Neuronal stem cell (in vitro differentiated cells): Measurements from ENCODE around the gene DENND5A.

ENCODE experiments used
- DNase-seq: peaks from one replicate; pipeline ENCODE4 v3.0.0-alpha.2; 2013; ENCODE audit warnings: low spot score
- H2AFZ ChIP-seq: one replicate; pipeline ENCODE4 v1.6.1; 2013; ENCODE audit warnings: mild to moderate bottlenecking, low read length, inconsistent platforms
- H2AK5ac ChIP-seq: 2 replicates; pipeline ENCODE4 v1.6.1; 2013; ENCODE audit warnings: low read depth, mild to moderate bottlenecking, inconsistent platforms, low read length, moderate library complexity, mixed read lengths
- H2BK120ac ChIP-seq: 2 replicates; pipeline ENCODE4 v1.6.1; 2013; ENCODE audit warnings: low read depth, mild to moderate bottlenecking, inconsistent platforms, low read length, moderate library complexity, mixed read lengths
- H2BK12ac ChIP-seq: one replicate; pipeline ENCODE4 v1.6.1; 2013; ENCODE audit warnings: low read length, inconsistent platforms
- H2BK15ac ChIP-seq: 2 replicates; pipeline ENCODE4 v1.6.1; 2013; ENCODE audit warnings: mild to moderate bottlenecking, low read length, inconsistent platforms, mixed read lengths
- H2BK5ac ChIP-seq: one replicate; pipeline ENCODE4 v1.6.1; 2013; ENCODE audit warnings: inconsistent platforms, mild to moderate bottlenecking, low read length, moderate library complexity
- H3K14ac ChIP-seq: one replicate; pipeline ENCODE4 v1.6.1; 2013; ENCODE audit warnings: low read length, inconsistent platforms
- H3K18ac ChIP-seq: 2 replicates; pipeline ENCODE4 v1.6.1; 2013; ENCODE audit warnings: low read length, inconsistent platforms
- H3K23ac ChIP-seq: 2 replicates; pipeline ENCODE4 v1.6.1; 2013; ENCODE audit warnings: low read depth, mild to moderate bottlenecking, mixed read lengths, low read length, inconsistent platforms; ENCODE audit not compliant: poor library complexity
- H3K27ac ChIP-seq: replicated peaks from 3 replicates; pipeline ENCODE4 v1.5.1; 2013; ENCODE audit warnings: low read length, inconsistent platforms
- H3K27me3 ChIP-seq, 3 experiments: 2 replicates each; pipeline ENCODE4 v1.6.1; 2013; ENCODE audit warnings: low read length in 3 of 3, mild to moderate bottlenecking in 2 of 3, inconsistent platforms in 1 of 3, low read depth in 1 of 3, mixed read lengths in 1 of 3, moderate library complexity in 1 of 3; ENCODE audit not compliant: control insufficient read depth in 3 of 3, insufficient read depth in 3 of 3
- H3K36me3 ChIP-seq, 2 donors: replicated peaks in 1 of 2; 2 replicates each; pipeline ENCODE4 v1.6.1; 2013; ENCODE audit warnings: low read length in 2 of 2; ENCODE audit not compliant: control insufficient read depth in 2 of 2, insufficient read depth in 2 of 2
- H3K4ac ChIP-seq: 2 replicates; pipeline ENCODE4 v1.6.1; 2013; ENCODE audit warnings: inconsistent platforms, mild to moderate bottlenecking, low read length, moderate library complexity
- H3K4me1 ChIP-seq, 2 donors: 1 replicate in 1 of 2; 2 replicates in 1 of 2; pipeline ENCODE4 v1.6.1; 2013; ENCODE audit warnings: low read length in 2 of 2, low read depth in 1 of 2; ENCODE audit not compliant: control insufficient read depth in 2 of 2, insufficient read depth in 1 of 2
- H3K4me2 ChIP-seq: one replicate; pipeline ENCODE4 v1.6.1; 2013; ENCODE audit warnings: mild to moderate bottlenecking, low read length, inconsistent platforms; ENCODE audit not compliant: insufficient read depth, poor library complexity, severe bottlenecking
- H3K4me3 ChIP-seq, 2 donors: 2 replicates each; pipeline ENCODE4 v1.5.1; 2013; ENCODE audit warnings: low read length in 2 of 2, mild to moderate bottlenecking in 2 of 2, inconsistent platforms in 1 of 2, moderate library complexity in 1 of 2
- H3K79me1 ChIP-seq: one replicate; pipeline ENCODE4 v1.6.1; 2013; ENCODE audit warnings: low read depth, mild to moderate bottlenecking, inconsistent platforms, low read length, moderate library complexity
- H3K9ac ChIP-seq: one replicate; pipeline ENCODE4 v1.6.1; 2013; ENCODE audit warnings: mild to moderate bottlenecking, low read depth, low read length, inconsistent platforms; ENCODE audit not compliant: poor library complexity
- H3K9me3 ChIP-seq, 2 donors: replicated peaks in 1 of 2; 2 replicates each; pipeline versions ENCODE3 to v1.6.1; 2013; ENCODE audit warnings: low read length in 2 of 2, mild to moderate bottlenecking in 2 of 2, inconsistent platforms in 1 of 2, low read depth in 1 of 2, mixed read lengths in 1 of 2, moderate library complexity in 1 of 2; ENCODE audit not compliant: control insufficient read depth in 2 of 2, insufficient read depth in 1 of 2
- H4K8ac ChIP-seq: one replicate; pipeline ENCODE4 v1.6.1; 2013; ENCODE audit warnings: low read depth, mild to moderate bottlenecking, inconsistent platforms, low read length, moderate library complexity
- H4K91ac ChIP-seq: one replicate; pipeline ENCODE4 v1.6.1; 2013; ENCODE audit warnings: low read length, low read depth, mild to moderate bottlenecking, inconsistent platforms; ENCODE audit not compliant: poor library complexity
- WGBS, 2 donors: extraction: QIAGEN DNeasy Blood & Tissue Kit; methylation state at CpG; one replicate each; pipeline ENCODE4 v1.1.7; 2013; ENCODE audit warnings: missing lambda C conversion rate in 2 of 2, mixed read lengths in 1 of 2; ENCODE audit not compliant: insufficient read length in 2 of 2, insufficient replicate concordance in 1 of 2; ENCODE audit errors: extremely low coverage in 2 of 2; 5-methylcytosine and 5-hydroxymethylcytosine counted together

Gene DENND5A

GRCh38 chr11:9293646-9294045 lies 28.5 kb upstream of the DENND5A start:
- Histone ChIP-seq H3K36me3 (peaks cover 11 to 77% of the 10 kb centered on the region in 2 donors), H3K9ac (no peak overlapping the region), H2BK12ac (no peak overlapping the region), H2BK15ac (no peak overlapping the region), H3K79me1 (peaks cover 1% of the 10 kb centered on the region), H2BK5ac (no peak overlapping the region), H3K18ac (no peak overlapping the region), H3K4me3 (no peak overlapping the region), H2AK5ac (no peak overlapping the region), H3K4me1 (no peaks in the 10 kb centered on the region), H4K91ac (no peak overlapping the region), H3K27ac (no peak overlapping the region), H2BK120ac (no peak overlapping the region), H3K27me3 (no peaks in the 10 kb centered on the region), H3K4ac (no peak overlapping the region), H4K8ac (no peak overlapping the region), H3K23ac (no peak overlapping the region), H2AFZ (no peak overlapping the region), H3K9me3 (no peaks in the 10 kb centered on the region), H3K4me2 (no peak overlapping the region), H3K14ac (no peak overlapping the region)
- WGBS, 2 donors, result no CpG with 5 or more reads among the region's 7 CpGs
- DNase-seq, result no peak

- Histone ChIP-seq H4K91ac (no peak overlapping the region), H3K27me3 (no peaks in the 10 kb centered on the region), H3K23ac (no peak overlapping the region), H2BK12ac (no peak overlapping the region), H2AK5ac (no peak overlapping the region), H3K9me3 (no peaks in the 10 kb centered on the region), H3K4me2 (no peak overlapping the region), H3K36me3 (peaks cover 3 to 66% of the 10 kb centered on the region in 2 donors), H3K4me1 (no peaks in the 10 kb centered on the region), H3K9ac (no peak overlapping the region), H3K79me1 (no peaks in the 10 kb centered on the region), H2AFZ (no peak overlapping the region), H4K8ac (no peak overlapping the region), H2BK5ac (no peak overlapping the region), H3K27ac (no peak overlapping the region), H2BK120ac (no peak overlapping the region), H2BK15ac (no peak overlapping the region), H3K14ac (no peak overlapping the region), H3K4ac (no peak overlapping the region), H3K18ac (no peak overlapping the region), H3K4me3 (no peak overlapping the region)
- WGBS, 2 donors, result no CpG with 5 or more reads among the region's 14 CpGs
- DNase-seq, result no peak
These were observed 20.9 kb upstream of the DENND5A start for GRCh38 chr11:9285850-9286587.

- H3K4me3 ChIP-seq, result no peak overlapping the region
- WGBS, 2 donors, result no CpG with 5 or more reads among the region's 4 CpGs
- H2BK12ac ChIP-seq, result no peak overlapping the region
- no peak overlapping the region for H2AK5ac ChIP-seq
- DNase-seq, result no peak
- no peak overlapping the region for H2AFZ ChIP-seq
- no peak overlapping the region for H3K9ac ChIP-seq
- no peak overlapping the region for H3K4me2 ChIP-seq
- no peak overlapping the region for H4K8ac ChIP-seq
- no peaks in the 10 kb centered on the region for H3K27me3 ChIP-seq
- H3K18ac ChIP-seq, result no peak overlapping the region
- H3K14ac ChIP-seq, result no peak overlapping the region
- peaks cover 5 to 43% of the 10 kb centered on the region in 2 donors for H3K36me3 ChIP-seq
- H3K27ac ChIP-seq, result no peak overlapping the region
- no peak overlapping the region for H4K91ac ChIP-seq
- H3K4me1 ChIP-seq, result no peaks in the 10 kb centered on the region
- H2BK120ac ChIP-seq, result no peak overlapping the region
- H3K23ac ChIP-seq, result no peak overlapping the region
- no peak overlapping the region for H3K4ac ChIP-seq
- H2BK15ac ChIP-seq, result no peak overlapping the region
- no peaks in the 10 kb centered on the region for H3K79me1 ChIP-seq
- H3K9me3 ChIP-seq, result no peaks in the 10 kb centered on the region
- H2BK5ac ChIP-seq, result no peak overlapping the region
These were observed 15.6 kb upstream of the DENND5A start for GRCh38 chr11:9280655-9281301.

- Histone ChIP-seq H3K18ac (no peak overlapping the region), H3K9me3 (no peaks in the 10 kb centered on the region), H2BK12ac (no peak overlapping the region), H3K4me2 (no peak overlapping the region), H4K8ac (no peak overlapping the region), H3K79me1 (no peaks in the 10 kb centered on the region), H2BK120ac (no peak overlapping the region), H2BK15ac (no peak overlapping the region), H2AFZ (no peak overlapping the region), H3K14ac (no peak overlapping the region), H2AK5ac (no peak overlapping the region), H3K9ac (no peak overlapping the region), H3K27ac (no peak overlapping the region), H3K36me3 (peaks cover 5 to 22% of the 10 kb centered on the region in 2 donors), H3K4me1 (no peaks in the 10 kb centered on the region), H3K4ac (no peak overlapping the region), H2BK5ac (no peak overlapping the region), H3K4me3 (no peak overlapping the region), H4K91ac (no peak overlapping the region), H3K27me3 (no peaks in the 10 kb centered on the region), H3K23ac (no peak overlapping the region)
- no peak for DNase-seq
- WGBS, 2 donors, result no CpG with 5 or more reads among the region's 8 CpGs
These were observed 12.0 kb upstream of the DENND5A start for GRCh38 chr11:9277176-9277575.
